Measurements from ENCODE around the gene PDE4D. TPM values are rescaled to one million over a fixed set of nuclear protein-coding genes. Genes with fewer than 3 reads are reported as not detected.
"Not testable (repeated sequence)": the region's sequence is repeated elsewhere in the genome, so short reads cannot be mapped to it uniquely, and the experiment has no call there.

The PDE4D gene
- total RNA-seq, 2 donors from 2014 or later, result 207 to 300 TPM

DNA sequence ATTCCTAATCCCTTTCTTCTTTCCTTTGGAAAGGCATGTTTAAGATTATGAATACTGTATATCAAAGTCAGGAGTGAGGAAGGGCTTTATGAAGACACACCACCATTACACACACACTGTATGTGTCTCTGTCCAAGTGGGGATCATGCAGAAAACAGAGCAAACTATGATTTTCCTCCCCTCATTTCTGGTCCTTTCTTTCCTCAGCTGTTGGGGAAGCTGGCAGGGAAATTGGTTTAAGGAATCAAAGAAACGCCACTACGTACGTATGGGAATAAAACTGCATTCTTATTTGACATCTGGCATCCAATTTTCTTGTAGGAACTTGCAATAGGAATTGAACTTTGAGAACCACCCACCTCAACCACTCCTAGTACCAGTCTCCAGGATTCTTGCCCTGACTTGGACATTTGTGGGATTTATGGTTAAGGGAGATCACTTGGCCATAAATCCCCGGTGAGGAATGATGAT is 125.8 kb downstream of the PDE4D start:
- H3K36me3 Mint-ChIP-seq (ENCODE audit: low read depth), result no peaks in the 10 kb centered on the region
- peaks cover 50% of the 10 kb centered on the region for H3K27me3 Mint-ChIP-seq
- no peak for DNase-seq
- H3K27ac Mint-ChIP-seq, result no peak overlapping the region
- H3K4me1 Mint-ChIP-seq, result peaks cover 11% of the 10 kb centered on the region
- no peak for ATAC-seq
- H3K9me3 ChIP-seq (ENCODE audit: control insufficient read depth, low read length, poor library complexity, severe bottlenecking), result no peaks in the 10 kb centered on the region
- peak overlapping the region; percentile 76 for H3K4me3 Mint-ChIP-seq

DNA sequence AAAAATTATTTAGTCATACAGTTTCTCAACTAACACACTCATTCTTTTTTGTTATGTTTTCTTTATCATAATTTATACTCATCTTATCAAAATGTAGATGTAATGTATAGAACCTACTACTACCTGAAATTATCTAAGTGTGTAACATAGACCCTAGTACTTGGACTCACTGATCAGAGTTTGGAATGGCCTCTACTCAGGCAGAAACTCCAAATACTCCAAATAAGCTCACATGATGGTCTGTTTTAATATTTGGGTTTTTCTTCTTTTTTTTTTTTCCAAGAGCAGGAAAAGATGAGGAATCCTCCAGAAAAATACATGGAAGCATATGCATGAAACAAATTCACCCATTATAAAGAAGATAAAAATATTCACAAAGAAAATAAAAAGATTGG is 126.3 kb downstream of the PDE4D start:
- ATAC-seq, result no peak
- H3K9me3 ChIP-seq (ENCODE audit: control insufficient read depth, low read length, poor library complexity, severe bottlenecking), result no peaks in the 10 kb centered on the region
- no peak overlapping the region for H3K27ac Mint-ChIP-seq
- peaks cover 10% of the 10 kb centered on the region for H3K4me1 Mint-ChIP-seq
- DNase-seq, result no peak
- peak overlapping the region; percentile 5 for H3K4me3 Mint-ChIP-seq
- H3K36me3 Mint-ChIP-seq (ENCODE audit: low read depth), result no peaks in the 10 kb centered on the region
- H3K27me3 Mint-ChIP-seq, result peaks cover 49% of the 10 kb centered on the region

DNA sequence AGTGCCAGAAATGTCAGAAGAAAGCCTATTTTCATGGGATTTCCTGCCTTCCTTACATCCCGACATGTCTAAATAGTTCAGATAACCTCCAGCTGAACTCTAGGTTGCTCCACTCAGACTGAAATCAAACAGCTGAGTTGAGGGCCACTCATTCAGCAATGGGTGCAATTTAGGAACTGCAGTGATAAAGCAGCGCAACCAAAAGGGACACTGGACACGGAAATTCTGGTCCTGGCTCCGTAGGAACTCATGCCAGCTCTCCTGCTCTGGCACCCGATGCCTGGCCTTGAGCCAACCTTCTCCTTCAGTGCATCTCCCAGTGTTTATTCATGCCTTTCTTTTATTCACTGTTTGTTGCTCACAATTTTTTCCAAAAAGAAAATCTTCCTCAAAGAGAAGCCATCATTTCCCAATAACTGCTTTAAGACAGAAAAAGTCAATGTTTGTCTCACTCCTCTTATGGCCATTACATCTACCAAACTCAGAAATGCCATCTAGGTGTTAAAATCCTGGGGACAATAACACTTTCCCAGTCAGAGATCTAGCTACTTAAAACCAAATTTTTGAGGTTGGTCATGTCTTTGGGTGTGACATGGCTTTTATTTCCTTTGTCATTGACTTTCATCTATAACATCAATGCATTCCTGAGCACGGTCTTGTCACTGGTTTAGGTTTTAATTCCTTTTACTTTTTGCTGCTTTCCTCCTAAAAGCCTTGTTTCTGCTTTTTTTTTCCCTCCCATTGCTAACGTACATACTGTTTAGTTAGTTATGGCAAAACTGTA is 126.9 kb downstream of the PDE4D start:
- H3K36me3 Mint-ChIP-seq (ENCODE audit: low read depth), result no peaks in the 10 kb centered on the region
- H3K27ac Mint-ChIP-seq, result peak overlapping the region; percentile 74
- peak overlapping the region; percentile 31 for H3K4me3 Mint-ChIP-seq
- ATAC-seq (no peak), DNase-seq (no peak)
- peaks cover 49% of the 10 kb centered on the region for H3K27me3 Mint-ChIP-seq
- H3K9me3 ChIP-seq (ENCODE audit: control insufficient read depth, low read length, poor library complexity, severe bottlenecking), result no peaks in the 10 kb centered on the region
- peaks cover 10% of the 10 kb centered on the region for H3K4me1 Mint-ChIP-seq

DNA sequence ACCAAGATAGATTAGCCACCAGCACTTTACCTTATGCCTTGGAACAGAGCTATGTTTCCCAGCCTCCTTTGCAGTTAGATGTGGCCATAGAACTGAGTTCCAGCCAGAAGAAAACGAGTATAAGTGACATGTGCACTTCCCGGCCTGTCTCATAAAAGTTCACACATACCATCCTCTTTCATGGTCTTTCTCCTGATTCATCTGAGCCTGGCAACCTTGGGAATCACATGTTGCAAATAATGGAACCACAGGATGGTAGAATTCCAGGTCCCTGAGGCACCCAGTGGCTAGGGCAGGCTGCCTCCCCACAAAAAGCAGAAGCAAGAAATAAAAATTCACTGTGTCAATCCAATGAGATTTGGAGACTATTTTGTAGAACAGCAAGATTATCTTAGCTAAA is 128.1 kb downstream of the PDE4D start:
- DNase-seq (no peak), ATAC-seq (no peak)
- no peaks in the 10 kb centered on the region for H3K36me3 Mint-ChIP-seq (ENCODE audit: low read depth)
- H3K9me3 ChIP-seq (ENCODE audit: control insufficient read depth, low read length, poor library complexity, severe bottlenecking), result no peaks in the 10 kb centered on the region
- H3K4me3 Mint-ChIP-seq, result no peak overlapping the region
- no peak overlapping the region for H3K27ac Mint-ChIP-seq
- H3K4me1 Mint-ChIP-seq, result peaks cover 10% of the 10 kb centered on the region
- H3K27me3 Mint-ChIP-seq, result peaks cover 49% of the 10 kb centered on the region

DNA sequence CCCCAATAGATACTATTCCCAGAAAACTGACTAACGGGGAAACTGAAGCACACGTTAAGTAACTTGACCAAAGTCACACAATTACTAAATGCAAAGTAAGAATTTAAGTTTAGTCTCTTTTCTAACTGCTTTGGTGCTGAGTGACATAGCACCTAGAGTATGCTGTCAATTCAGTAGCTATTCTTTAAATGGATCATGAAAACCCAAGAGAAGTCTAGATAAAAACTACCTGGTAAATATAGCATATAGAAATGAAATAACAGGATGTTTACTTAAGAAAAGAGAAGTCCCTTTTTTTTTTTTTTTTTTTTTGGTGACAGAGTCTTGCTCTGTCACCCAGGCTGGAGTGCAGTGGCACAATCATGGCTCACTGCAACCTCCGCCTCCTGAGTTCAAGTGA is 129.2 kb downstream of the PDE4D start:
- no peak overlapping the region for H3K4me3 Mint-ChIP-seq
- H3K36me3 Mint-ChIP-seq (ENCODE audit: low read depth), result no peaks in the 10 kb centered on the region
- peaks cover 10% of the 10 kb centered on the region for H3K4me1 Mint-ChIP-seq
- H3K9me3 ChIP-seq (ENCODE audit: control insufficient read depth, low read length, poor library complexity, severe bottlenecking), result no peaks in the 10 kb centered on the region
- peaks cover 48% of the 10 kb centered on the region for H3K27me3 Mint-ChIP-seq
- ATAC-seq (no peak), DNase-seq (no peak)
- H3K27ac Mint-ChIP-seq, result no peak overlapping the region

DNA sequence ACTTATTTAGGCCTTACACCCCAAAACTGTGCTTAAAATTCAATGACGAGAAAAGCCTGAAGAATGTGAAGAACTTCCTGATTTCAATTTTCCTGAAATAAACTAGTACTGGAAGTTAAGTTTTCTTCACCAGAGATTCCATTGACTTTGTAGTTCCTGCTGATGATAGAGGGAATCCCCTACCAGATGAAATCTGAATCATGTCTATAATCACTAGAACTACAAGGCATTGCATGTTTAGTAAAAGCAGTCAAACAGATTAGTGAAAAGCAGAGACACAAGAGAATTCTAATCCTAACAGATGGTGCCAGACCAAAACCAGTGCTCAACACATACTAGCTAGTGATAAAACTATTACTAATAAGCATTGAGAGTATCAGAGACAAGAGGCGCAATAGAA is 130.0 kb downstream of the PDE4D start:
- Mint-ChIP-seq H3K4me1 (peaks cover 9% of the 10 kb centered on the region), H3K36me3 (ENCODE audit: low read depth) (no peaks in the 10 kb centered on the region), H3K27ac (no peak overlapping the region), H3K4me3 (no peak overlapping the region), H3K27me3 (peaks cover 40% of the 10 kb centered on the region)
- no peaks in the 10 kb centered on the region for H3K9me3 ChIP-seq (ENCODE audit: control insufficient read depth, low read length, poor library complexity, severe bottlenecking)
- no peak for DNase-seq
- ATAC-seq, result no peak

DNA sequence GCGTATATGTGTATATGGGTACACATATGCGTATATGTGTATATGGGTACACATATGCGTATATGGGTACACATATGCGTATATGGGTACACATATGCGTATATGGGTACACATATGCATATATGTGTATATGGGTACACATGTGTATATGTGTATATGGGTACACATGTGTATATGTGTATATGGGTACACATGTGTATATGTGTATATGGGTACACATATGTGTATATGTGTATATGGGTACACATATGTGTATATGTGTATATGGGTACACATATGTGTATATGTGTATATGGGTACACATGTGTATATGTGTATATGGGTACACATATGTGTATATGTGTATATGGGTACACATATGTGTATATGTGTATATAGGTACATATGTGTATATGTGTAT is 131.3 kb downstream of the PDE4D start:
- not testable (repeated sequence) for H3K4me1 Mint-ChIP-seq; ATAC-seq; H3K9me3 ChIP-seq (ENCODE audit: control insufficient read depth, low read length, poor library complexity, severe bottlenecking); H3K36me3 Mint-ChIP-seq (ENCODE audit: low read depth); H3K4me3 Mint-ChIP-seq; DNase-seq; H3K27ac Mint-ChIP-seq
- peaks cover 30% of the 10 kb centered on the region for H3K27me3 Mint-ChIP-seq

DNA sequence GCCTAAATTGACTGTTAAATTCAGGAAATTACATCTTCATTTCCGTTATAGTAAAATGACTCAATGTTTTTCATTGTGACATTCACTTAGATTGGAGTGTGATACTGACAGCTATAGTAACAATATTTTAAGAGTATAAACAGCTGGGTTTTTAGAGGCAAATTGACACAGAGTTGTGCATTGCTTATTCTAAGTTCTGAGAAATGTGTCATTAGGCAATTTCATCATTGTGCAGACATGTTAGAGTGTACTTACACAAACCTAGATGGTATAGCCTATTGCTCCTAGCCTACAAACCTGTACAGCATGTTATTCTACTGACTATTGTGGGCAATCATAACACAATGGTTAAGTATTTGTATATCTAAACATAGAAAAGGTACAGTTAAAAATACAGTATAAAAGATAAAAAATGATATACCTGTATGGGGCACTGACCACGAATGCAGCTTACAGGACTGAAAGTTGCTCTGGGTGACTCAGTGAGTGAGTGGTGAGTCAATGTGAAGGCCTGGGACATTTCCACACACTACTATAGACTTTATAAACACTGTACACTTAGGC is 132.7 kb downstream of the PDE4D start:
- Mint-ChIP-seq H3K27ac (no peak overlapping the region), H3K36me3 (ENCODE audit: low read depth) (no peaks in the 10 kb centered on the region), H3K4me3 (no peak overlapping the region), H3K4me1 (no peaks in the 10 kb centered on the region), H3K27me3 (peaks cover 17% of the 10 kb centered on the region)
- H3K9me3 ChIP-seq (ENCODE audit: control insufficient read depth, low read length, poor library complexity, severe bottlenecking), result no peaks in the 10 kb centered on the region
- DNase-seq (no peak), ATAC-seq (no peak)

DNA sequence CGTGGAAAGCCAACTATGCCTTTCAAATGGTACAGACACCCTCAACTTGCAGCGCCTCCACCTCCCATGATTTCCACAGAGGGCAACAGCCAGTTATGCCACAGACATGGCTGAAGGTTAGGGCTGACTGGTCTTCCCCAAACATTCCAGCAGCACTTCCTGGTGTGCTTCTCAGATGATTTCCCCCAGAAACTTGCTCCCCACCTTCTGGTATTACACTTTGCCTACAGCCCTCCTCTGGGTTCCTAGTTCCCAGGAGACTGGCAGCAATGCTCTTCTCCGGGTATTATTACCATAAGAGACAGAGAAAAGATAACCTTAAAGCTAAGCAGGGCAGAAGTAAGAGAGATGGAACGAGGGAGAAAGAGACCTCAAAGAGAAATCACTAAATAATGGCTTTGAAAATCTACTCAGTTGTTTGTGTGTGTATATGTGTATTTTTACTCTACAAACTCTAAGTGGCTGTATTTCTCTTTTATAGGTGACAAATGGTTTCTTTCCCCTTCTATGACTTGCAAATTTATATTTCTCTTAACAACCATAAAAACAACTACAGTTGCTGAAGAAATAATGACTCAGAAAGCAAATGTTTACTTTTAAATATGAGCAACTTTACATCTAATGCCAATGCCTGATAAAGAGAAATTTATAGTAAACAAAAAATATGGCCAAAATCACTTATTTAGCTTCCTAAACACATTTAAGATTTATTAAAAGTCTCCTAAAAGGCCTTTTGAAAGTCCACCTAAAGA is 133.8 kb downstream of the PDE4D start:
- ATAC-seq (no peak), DNase-seq (no peak)
- H3K9me3 ChIP-seq (ENCODE audit: control insufficient read depth, low read length, poor library complexity, severe bottlenecking), result no peaks in the 10 kb centered on the region
- no peak overlapping the region for H3K27ac Mint-ChIP-seq
- no peak overlapping the region for H3K4me3 Mint-ChIP-seq
- H3K4me1 Mint-ChIP-seq, result no peaks in the 10 kb centered on the region
- no peaks in the 10 kb centered on the region for H3K36me3 Mint-ChIP-seq (ENCODE audit: low read depth)
- H3K27me3 Mint-ChIP-seq, result peaks cover 11% of the 10 kb centered on the region

DNA sequence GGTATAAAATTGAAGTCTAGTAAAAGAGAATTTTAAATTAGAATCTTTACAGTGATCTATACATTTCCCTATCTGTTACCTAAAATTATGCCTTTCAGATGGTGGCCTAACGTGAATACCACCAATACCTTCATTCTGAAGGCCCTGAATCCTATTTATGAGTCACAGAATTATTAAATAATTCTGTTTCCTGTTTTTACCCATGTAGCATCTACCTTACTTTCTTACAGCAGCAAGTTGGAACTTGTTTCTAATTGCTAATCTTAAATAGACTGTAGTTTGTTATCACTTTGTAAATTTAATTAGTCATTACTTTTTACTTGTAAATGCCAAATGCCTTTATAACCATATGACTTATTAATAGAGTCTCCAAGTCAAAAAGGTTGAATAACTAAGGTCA is 135.0 kb downstream of the PDE4D start:
- Mint-ChIP-seq H3K27ac (no peak overlapping the region), H3K4me3 (no peak overlapping the region), H3K36me3 (ENCODE audit: low read depth) (no peaks in the 10 kb centered on the region), H3K27me3 (no peaks in the 10 kb centered on the region), H3K4me1 (no peaks in the 10 kb centered on the region)
- H3K9me3 ChIP-seq (ENCODE audit: control insufficient read depth, low read length, poor library complexity, severe bottlenecking), result no peaks in the 10 kb centered on the region
- ATAC-seq (no peak), DNase-seq (no peak)

DNA sequence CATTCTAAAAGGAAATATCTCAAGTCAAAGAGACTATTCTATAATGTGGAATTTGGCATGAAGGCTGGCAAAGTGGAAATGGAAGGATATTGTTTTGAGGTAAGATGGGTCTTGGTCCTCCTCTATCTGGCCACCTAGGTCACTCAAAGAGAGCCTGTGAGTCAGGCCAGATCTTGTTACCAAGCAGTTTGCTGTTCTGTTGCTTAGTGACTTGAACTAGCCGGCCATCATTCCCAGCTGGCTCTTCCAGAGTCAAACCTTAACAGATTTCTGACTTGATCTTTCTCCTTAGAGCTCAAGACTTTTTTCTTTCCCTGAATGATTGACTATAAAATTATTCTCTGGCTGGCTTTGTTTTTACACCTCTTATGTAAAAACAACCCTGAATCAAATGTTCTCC is 136.1 kb downstream of the PDE4D start:
- ATAC-seq (no peak), DNase-seq (no peak)
- H3K4me3 Mint-ChIP-seq, result no peak overlapping the region
- H3K9me3 ChIP-seq (ENCODE audit: control insufficient read depth, low read length, poor library complexity, severe bottlenecking), result no peaks in the 10 kb centered on the region
- no peak overlapping the region for H3K27ac Mint-ChIP-seq
- H3K4me1 Mint-ChIP-seq, result no peaks in the 10 kb centered on the region
- no peaks in the 10 kb centered on the region for H3K27me3 Mint-ChIP-seq
- H3K36me3 Mint-ChIP-seq (ENCODE audit: low read depth), result no peaks in the 10 kb centered on the region

DNA sequence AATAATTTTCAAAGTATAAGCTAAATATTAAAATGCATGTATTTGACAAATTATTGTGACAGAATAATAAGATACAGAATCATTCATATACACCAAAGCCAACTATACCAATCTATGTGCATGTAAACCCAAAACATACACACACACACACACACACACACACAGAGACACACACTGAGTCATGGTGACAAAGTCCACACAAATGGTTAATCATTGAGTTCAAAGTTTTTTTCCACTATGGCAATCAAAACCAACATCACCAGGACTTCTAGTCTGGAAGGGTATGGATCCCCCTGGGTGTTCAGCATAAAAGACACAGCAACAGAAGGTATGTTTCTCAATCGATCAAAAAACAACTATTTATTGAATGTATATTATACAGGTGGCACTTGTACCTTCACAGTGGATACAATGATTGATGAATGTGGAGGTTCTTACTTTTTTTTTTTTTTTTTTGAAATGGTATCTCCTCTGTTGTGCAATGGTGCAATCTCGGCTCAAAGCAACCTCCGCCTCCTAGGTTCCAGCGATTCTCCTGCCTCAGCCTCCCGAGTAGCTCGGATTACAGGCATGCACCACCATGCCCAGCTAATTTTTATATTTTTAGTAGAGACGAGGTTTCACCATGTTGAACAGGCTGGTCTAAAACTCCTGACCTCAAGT is 137.0 kb downstream of the PDE4D start:
- DNase-seq (no peak), ATAC-seq (no peak)
- no peak overlapping the region for H3K27ac Mint-ChIP-seq
- no peaks in the 10 kb centered on the region for H3K36me3 Mint-ChIP-seq (ENCODE audit: low read depth)
- H3K4me3 Mint-ChIP-seq, result no peak overlapping the region
- H3K9me3 ChIP-seq (ENCODE audit: control insufficient read depth, low read length, poor library complexity, severe bottlenecking), result no peaks in the 10 kb centered on the region
- H3K4me1 Mint-ChIP-seq, result no peaks in the 10 kb centered on the region
- H3K27me3 Mint-ChIP-seq, result no peaks in the 10 kb centered on the region

DNA sequence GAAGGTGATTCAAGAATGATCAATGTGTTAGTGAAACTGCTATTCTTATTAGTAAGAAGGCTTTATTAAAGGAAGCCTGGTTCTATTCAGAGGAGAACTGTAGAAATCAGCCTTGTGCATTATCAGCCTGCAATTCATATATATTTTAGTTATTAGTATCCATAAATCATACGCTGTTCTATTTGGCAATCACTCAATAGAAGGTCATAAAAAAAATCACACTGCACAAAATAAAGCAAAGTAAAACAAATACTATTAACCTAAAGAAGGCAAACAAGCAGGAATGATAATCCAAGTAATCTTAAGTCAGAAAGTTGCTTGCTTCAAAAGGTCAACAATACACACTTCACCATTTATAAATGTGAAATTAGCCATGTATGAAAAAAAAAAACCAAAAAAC is 138.1 kb downstream of the PDE4D start:
- no peaks in the 10 kb centered on the region for H3K9me3 ChIP-seq (ENCODE audit: control insufficient read depth, low read length, poor library complexity, severe bottlenecking)
- no peaks in the 10 kb centered on the region for H3K36me3 Mint-ChIP-seq (ENCODE audit: low read depth)
- ATAC-seq, result no peak
- no peak overlapping the region for H3K27ac Mint-ChIP-seq
- no peak overlapping the region for H3K4me3 Mint-ChIP-seq
- DNase-seq, result no peak
- H3K27me3 Mint-ChIP-seq, result no peaks in the 10 kb centered on the region
- no peaks in the 10 kb centered on the region for H3K4me1 Mint-ChIP-seq
